ENCODE data around the gene TRIM24.

Gene TRIM24

GRCh38 chr7:138584283-138584682, 124.2 kb downstream of the TRIM24 start:
- no peak for DNase-seq

GRCh38 chr7:138584696-138585095, 124.6 kb downstream of the TRIM24 start:
- DNase-seq = no peak

- DNase-seq = no peak
These were observed 125.4 kb downstream of the TRIM24 start for GRCh38 chr7:138585283-138585993.

- no peak for DNase-seq
These were observed 127.4 kb downstream of the TRIM24 start for GRCh38 chr7:138587485-138587884.

GRCh38 chr7:138588986-138589385, 128.9 kb downstream of the TRIM24 start:
- DNase-seq = no peak

- no peak for DNase-seq
These were observed 130.1 kb downstream of the TRIM24 start for GRCh38 chr7:138590154-138590553.

GRCh38 chr7:138595454-138595853, 135.4 kb downstream of the TRIM24 start:
- no peak for DNase-seq

- no peak for DNase-seq
These were observed 142.4 kb downstream of the TRIM24 start for GRCh38 chr7:138602451-138602850.

GRCh38 chr7:138603549-138604318, 143.7 kb downstream of the TRIM24 start:
- no peak for DNase-seq

- DNase-seq = no peak
These were observed 146.2 kb downstream of the TRIM24 start for GRCh38 chr7:138606236-138606635.

GRCh38 chr7:138607216-138608126, 147.4 kb downstream of the TRIM24 start:
- DNase-seq = no peak

- no peak for DNase-seq
These were observed 148.2 kb downstream of the TRIM24 start for GRCh38 chr7:138608275-138608674.

GRCh38 chr7:138610671-138611170, 150.7 kb downstream of the TRIM24 start:
- DNase-seq = no peak

GRCh38 chr7:138613630-138614029, 153.6 kb downstream of the TRIM24 start:
- DNase-seq = no peak

- no peak for DNase-seq
These were observed 156.0 kb downstream of the TRIM24 start for GRCh38 chr7:138616085-138616484.

- no peak for DNase-seq
These were observed 158.4 kb downstream of the TRIM24 start for GRCh38 chr7:138618506-138618905.

- DNase-seq = no peak
These were observed 158.9 kb downstream of the TRIM24 start for GRCh38 chr7:138618933-138619332.

GRCh38 chr7:138622841-138623240, 162.8 kb downstream of the TRIM24 start:
- no peak for DNase-seq

- DNase-seq = no peak
These were observed 165.2 kb downstream of the TRIM24 start for GRCh38 chr7:138625084-138625848.

GRCh38 chr7:138625849-138626230, 165.8 kb downstream of the TRIM24 start:
- DNase-seq = no peak

GRCh38 chr7:138626846-138627245, 166.8 kb downstream of the TRIM24 start:
- DNase-seq = no peak

GRCh38 chr7:138627361-138627760, 167.3 kb downstream of the TRIM24 start:
- no peak for DNase-seq

Measured in NCI-H2171 treated with DMSO at 0.1 percent for 48 hours (cell line).